ENCODE data around the gene TADA2B. TPM values are rescaled to one million over a fixed set of nuclear protein-coding genes. Genes with fewer than 3 reads are reported as not detected.

TADA2B gene
- total RNA-seq, 1 donor from 2014 or later = 20.0 TPM

DNA sequence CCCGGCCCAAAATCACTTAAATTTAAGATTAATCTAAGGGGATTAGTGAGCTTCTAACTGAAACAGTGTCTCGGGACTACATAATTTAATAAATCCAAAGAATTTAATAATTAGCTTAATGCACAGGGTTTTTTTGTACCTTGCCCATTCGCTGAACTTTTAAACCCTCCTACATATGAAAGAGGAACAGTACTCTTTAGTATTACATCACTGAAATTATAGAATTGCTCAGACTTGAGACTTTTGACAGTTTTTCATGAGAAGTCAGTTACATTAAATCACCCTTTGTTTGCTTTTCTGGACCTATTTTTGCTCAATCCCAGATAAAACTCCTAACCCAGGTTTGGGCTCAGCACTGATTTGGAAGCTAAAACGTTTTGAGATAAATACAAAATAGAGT lies 2.4 kb upstream of the TADA2B start:
- no peak for DNase-seq (ENCODE audit: low spot score)

DNA sequence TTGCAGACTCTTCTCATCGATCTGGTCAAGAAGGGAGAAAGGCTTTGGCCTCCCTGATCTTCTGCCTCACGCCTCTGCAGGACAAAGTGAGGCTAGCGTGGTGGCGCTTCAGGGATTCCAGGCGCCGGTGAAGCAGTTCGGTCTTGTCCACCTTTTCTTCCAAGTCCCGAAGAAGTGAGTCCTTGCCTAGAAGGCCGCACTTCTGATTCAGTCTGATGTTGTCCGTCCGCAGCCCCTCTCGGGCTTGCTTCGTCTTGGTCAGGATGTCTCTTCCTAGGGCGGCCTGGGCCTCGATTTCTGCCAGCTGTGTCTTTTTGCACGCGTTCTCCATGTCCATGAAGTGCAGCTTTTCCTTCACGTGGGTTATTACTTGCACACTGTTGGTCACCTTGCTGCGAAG lies 1.9 kb upstream of the TADA2B start:
- no peak for DNase-seq (ENCODE audit: low spot score)

DNA sequence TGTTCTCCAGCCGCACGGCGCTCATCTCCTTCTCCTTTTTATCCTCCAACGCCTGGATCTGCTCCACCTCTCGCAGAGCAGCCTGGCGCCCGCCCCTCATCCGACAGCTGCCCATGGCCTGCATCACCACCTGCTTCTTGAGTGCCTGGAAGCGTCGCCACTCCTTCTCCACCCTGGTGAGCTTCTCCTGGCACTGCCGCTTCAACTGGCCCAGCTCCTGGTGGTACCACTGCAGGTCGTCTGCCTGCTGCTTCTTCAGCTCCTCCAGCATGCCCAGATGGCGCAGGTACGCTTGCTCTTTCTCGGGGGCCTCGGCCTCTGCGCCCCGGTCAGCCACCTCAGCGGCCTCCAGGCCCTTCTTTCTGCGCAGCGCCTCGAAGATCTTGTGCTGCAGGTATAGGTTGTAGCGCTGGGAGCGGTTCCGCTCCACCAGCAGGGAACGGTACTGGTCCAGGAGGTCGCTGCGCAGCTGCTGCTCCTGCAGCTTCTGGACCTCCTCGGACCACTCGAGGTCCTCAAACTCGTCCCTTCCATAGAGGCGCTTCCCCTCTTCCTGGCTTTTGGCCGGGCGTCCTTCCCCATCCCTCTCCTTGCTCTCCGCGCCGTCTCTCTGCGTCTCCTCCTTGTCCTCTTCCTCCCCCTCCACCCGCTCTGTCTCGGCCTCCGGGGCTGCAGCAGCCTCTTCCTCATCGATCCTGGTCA lies 1.2 kb upstream of the TADA2B start:
- DNase-seq (ENCODE audit: low spot score) = peak; percentile 56

GRCh38 chr4:7042503-7043283 lies 479 bp upstream of the TADA2B start:
- DNase-seq (ENCODE audit: low spot score) = peak; percentile 96

DNA sequence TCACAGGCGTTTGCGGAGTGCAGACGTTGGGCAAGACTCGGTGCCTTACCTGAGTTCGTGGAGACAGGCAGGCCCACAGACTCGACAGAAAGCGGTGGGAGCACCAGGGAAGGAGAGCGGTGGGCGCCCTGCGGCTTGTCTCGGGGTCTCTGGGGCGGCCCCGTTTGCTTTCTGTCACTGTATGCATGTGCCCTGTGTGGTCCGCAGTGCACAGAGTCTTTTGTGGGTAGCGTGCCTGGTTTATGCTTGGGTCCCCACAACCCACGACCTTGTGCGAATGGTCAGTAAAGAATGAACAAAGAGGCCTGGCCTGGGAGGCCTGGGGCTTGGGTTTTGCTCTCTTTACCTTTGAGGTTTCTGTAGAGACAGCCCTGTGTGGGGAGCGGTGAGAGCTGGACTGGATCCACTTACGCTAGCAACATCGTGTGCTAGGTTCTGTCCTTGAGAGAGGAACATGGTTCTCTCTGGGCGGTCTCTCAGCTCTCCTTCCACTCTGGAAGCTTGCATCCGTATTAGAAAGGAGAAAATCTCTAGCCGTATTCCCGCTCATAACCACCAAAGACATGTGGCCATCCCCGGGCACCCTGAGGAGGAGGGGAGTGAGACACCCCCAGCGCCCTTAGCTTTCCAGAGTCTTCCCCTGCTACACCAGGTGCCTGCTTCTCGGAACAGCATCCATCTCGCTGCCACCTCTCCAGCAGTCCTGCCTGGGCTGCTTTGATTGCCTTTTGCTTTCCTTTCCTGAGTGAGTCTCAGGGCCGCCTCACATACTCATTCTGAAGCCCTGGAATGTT lies 1.2 kb downstream of the TADA2B start:
- no peak for DNase-seq (ENCODE audit: low spot score)

- no peak for DNase-seq (ENCODE audit: low spot score)
Observed at GRCh38 chr4:7045553-7045952, 2.4 kb downstream of the TADA2B start.

- DNase-seq (ENCODE audit: low spot score) = no peak
Observed at GRCh38 chr4:7045961-7046921, 3.1 kb downstream of the TADA2B start.

DNA sequence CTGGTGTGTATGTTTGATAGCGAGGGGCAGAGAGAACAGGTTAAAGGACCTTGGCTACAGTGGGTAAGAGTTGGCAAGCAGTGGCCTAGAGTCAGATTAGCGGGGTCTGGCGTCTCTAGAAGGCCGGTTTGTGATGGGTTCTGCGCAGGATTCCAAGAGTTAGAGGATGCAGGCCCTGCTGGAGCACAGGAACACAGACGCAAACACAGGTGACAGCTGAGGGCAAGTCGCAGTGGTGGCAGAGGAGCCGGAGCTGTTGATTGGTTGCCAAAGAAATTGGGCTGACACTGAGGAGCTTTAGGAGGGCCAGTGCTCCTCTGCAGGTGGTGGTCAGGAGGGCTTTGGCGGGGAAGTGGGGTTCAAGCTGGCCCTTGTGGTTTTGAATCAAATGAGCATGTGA lies 3.8 kb downstream of the TADA2B start:
- no peak for DNase-seq (ENCODE audit: low spot score)

DNA sequence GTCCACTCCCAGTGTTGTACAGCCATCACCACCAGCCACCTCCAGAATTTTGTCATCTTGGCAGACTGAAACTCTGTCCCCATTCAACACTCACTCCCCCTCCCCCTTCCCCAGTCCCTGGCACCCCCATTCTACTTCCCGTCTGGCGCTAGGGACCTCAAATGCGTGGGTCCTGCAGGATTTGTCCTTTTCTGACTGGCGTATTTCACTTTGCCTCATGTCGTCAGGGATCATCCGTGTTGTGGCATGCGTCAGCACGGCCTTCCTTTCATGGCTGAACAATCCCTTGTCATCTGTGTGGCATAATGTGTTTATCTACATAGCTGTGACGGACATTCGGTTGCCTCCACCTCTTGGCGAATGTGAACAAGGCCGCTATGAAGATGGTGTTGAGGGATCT lies 5.5 kb downstream of the TADA2B start:
- DNase-seq (ENCODE audit: low spot score) = no peak

DNA sequence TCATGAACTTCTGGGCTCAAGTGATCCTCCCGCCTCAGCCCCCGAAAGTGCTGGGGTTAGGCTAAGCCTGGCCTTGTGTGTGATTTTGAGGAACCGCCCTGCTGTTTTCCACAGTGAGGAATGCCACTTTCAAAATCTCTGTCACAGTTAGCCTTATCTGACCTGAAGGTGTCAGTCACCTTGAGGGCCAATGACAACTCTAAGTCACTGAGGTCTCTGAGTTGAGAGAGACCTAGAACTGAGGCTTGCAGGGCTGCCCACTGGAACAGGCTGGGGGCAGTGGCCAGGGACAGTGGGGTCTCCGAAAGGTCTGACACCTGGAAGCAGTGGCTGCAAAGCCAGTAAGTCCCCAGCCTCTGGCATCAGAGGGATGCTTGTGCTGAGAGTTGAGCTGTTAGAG lies 6.1 kb downstream of the TADA2B start:
- no peak for DNase-seq (ENCODE audit: low spot score)

DNA sequence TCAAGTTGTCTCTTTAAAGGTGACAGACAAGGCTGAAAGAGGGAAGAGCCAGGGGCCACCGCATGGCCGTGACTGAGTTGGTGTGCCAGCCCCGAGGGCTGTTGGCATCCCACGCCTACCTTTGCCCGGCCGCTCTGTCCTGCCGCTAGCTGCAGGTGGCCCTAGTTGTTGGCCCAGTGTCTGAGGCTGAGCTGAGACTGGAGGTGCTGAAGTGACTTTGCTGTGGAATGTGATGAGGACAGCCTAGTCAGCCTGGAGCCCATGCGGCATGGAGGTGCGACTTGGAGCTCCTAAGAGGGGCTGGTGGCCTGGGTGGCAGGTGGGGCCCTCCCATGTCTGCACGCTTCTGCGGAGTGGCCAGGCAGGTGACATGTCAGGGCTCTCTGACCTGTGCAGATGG lies 6.6 kb downstream of the TADA2B start:
- no peak for DNase-seq (ENCODE audit: low spot score)

DNA sequence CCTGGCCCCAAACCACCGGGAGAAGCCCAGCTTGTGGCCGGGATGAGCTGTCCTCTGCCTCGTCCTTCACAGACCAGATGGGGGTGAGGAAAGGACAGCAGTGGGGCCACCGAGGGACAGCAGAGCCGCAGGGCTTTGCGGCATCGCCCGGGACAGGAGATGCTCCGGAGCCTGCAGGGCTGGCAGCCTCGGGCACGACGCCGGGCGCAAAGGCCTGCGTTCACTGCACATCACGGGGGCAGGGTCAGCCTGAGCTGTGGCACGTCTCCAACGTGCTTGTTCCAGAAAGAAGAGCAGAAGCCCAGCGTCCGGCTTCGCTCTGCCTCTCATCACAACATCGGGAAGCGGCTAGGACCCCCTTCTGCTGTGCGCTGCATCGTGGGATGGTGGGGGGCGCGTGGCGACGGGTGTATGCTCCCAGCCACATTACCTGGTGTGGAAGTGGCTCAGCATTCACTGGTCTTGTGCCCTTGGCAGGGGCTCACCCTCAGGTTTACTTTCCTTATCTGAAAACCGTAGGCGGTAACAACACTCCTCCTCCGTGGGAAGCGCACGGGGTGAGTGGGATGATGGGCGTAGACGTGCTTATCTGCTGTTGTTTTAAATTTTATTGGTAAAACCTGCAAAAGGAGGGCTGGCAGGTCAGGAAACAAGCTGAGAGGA lies 7.4 kb downstream of the TADA2B start:
- no peak for DNase-seq (ENCODE audit: low spot score)

GRCh38 chr4:7051144-7051495 lies 7.9 kb downstream of the TADA2B start:
- no peak for DNase-seq (ENCODE audit: low spot score)

GRCh38 chr4:7051905-7052304 lies 8.7 kb downstream of the TADA2B start:
- DNase-seq (ENCODE audit: low spot score) = no peak

GRCh38 chr4:7052313-7052712 lies 9.1 kb downstream of the TADA2B start:
- no peak for DNase-seq (ENCODE audit: low spot score)

GRCh38 chr4:7052923-7053715 lies 9.9 kb downstream of the TADA2B start:
- no peak for DNase-seq (ENCODE audit: low spot score)

DNA sequence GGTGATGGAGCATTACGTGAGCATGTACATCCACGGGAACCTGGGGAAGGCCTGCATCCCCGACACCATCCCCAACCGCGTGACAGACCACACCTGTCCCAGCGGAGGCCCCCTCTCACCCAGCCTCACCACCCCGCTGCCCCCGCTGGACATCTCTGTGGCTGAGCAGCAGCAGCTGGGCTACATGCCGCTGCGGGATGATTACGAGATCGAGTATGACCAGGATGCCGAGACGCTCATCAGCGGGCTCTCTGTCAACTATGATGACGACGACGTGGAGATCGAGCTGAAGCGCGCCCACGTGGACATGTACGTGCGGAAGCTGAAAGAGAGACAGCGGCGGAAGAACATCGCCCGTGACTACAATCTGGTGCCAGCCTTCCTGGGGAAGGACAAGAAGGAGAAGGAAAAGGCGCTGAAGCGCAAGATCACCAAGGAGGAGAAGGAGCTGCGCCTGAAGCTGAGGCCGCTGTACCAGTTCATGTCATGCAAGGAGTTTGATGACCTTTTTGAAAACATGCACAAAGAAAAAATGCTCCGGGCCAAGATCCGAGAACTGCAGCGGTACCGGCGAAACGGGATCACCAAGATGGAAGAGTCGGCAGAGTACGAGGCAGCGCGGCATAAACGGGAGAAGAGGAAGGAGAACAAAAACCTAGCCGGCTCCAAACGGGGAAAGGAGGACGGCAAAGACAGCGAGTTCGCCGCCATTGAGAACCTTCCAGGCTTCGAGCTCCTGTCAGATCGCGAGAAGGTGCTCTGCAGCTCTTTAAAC lies 11.1 kb downstream of the TADA2B start:
- no peak for DNase-seq (ENCODE audit: low spot score)

DNA sequence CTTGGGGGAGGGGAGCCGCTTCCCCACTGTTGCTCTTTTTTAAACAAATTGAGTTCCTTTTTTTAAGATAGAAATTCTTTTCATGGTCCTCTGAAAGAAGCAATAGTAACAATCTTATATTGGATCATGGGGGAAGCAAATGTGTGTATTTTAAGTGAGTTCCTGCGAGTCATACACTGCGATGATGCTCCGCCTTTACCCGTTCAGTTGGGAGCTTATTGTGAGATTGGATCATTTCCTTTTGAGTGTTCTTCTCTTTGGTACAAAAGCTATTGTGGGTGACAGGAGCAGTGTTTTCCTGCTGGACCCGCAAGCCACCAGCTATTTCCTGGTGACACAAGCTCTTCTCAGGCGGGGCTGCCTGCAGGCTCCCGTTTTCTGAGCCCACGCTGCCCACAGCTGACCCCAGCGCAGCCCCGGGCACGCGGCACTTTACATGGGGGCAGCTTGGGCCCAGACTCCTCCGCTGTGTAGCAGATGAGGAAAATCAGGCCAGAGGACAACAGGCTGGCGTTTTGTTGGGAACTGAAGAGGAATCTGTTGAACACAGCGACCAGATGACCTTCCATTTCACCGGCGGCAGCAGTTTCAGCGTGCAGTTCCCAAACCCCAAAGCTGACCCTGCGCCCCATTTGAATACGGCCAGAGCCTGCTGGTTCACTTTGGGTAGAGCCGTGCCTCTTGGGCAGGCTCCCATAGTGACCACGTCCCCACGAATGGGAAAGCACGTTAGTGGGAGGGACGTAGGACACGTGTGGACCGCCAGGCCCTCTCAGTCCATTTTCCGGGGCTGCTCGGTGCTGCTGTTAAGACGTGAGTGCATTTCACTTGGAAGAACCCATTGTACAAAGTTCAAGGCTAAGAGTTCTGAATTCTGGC lies 12.2 kb downstream of the TADA2B start:
- no peak for DNase-seq (ENCODE audit: low spot score)

DNA sequence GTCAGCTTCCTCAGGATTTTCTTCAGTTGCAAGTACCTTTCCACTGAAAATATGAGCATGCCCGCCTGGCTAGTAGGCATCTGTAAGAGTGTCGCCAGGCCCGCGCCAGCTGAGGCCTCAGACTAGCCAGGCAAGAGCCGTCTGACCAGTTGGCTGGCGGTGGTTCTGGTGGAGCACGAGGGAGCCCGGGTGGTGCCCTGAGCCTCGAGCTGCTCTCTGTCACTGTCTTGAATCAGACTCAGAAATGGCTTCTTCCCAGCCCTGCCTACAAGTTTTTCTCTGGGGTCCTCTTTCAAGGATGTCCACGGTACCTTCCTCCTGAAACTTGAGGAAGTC lies 12.8 kb downstream of the TADA2B start:
- DNase-seq (ENCODE audit: low spot score) = no peak

Measured in ureter (tissue), 1 donor.